LNCAP (cell line): ENCODE data around the gene LRPAP1.

Experiments used
- CTCF ChIP-seq: fragments of 450-650 bp; IDR thresholded peaks from 2 replicates; pipeline ENCODE4 v1.5.1; 2017; ENCODE audit warnings: mild to moderate bottlenecking

The LRPAP1 gene

DNA sequence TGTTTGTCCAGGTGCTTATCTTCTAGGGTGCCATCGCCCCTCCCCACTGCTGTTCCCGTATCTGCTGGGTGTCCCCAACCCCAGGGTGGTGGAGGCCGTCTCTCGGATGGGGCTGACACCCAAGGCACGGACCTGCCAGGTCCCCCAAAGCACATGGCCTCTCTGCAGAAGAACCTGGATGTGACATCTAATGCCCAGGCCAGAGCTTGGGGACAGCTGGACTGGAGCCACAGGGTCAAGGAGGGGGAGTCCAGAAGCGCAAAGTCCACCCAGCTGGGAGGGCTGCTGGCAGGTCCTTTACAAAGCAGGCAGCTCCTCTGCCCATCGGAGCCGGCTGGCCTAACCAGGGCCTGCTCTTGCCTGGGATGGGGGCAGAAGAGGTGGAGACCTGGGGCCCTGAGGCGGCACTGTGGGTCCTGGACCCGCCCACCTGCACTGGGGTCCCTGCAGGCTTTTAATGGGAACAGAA lies 69.9 kb downstream of the LRPAP1 start:
- TF ChIP-seq CTCF, result no peak

GRCh38 chr4:3461515-3462291 lies 70.5 kb downstream of the LRPAP1 start:
- no peak for TF ChIP-seq CTCF

- TF ChIP-seq CTCF, result no peak
These were observed 71.3 kb downstream of the LRPAP1 start for GRCh38 chr4:3460926-3461325.

DNA sequence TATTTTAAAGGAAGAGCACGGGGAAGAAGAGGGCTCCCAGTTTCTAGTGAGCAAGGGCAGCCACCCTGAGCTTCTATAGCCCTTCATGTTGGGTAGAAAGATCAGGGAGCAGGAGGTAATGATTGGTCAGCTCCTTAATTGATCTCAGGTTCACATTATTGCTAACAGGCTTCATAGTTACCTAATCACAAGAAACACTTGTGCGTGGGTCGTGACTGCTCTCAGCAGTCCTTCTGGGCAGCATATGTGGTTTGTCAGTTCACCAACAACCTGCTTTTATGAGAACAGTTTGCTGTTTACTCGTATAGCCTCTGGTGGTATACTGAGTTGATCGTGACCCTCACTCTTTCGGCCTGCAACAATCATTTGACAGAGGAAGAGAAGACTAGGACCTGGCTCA lies 73.9 kb downstream of the LRPAP1 start:
- TF ChIP-seq CTCF, result no peak
